GM19023 (cell line): Measurements from ENCODE around the gene CCDC83.
A peak's percentile ranks its signal among the peaks of the same experiment; 100 is the strongest.
"Not testable (repeated sequence)": the region's sequence is repeated elsewhere in the genome, so short reads cannot be mapped to it uniquely, and the experiment has no call there.

ENCODE experiments used
- ATAC-seq: cut with Tn5 transposase; IDR thresholded peaks from one replicate; pipeline ENCODE4 v1.9.1; 2021; ENCODE audit warnings: mild to moderate bottlenecking, moderate library complexity; ENCODE audit not compliant: unreplicated experiment

CCDC83 gene

GRCh38 chr11:85835263-85835662 is 19.9 kb upstream of the CCDC83 start:
- ATAC-seq: no peak

- ATAC-seq: no peak
These were observed 19.5 kb upstream of the CCDC83 start for GRCh38 chr11:85835729-85836128.

GRCh38 chr11:85840932-85841331 is 14.3 kb upstream of the CCDC83 start:
- ATAC-seq: not testable (repeated sequence)

GRCh38 chr11:85843929-85844328 is 11.3 kb upstream of the CCDC83 start:
- ATAC-seq: no peak

- ATAC-seq: no peak
These were observed 10.6 kb upstream of the CCDC83 start for GRCh38 chr11:85844439-85845123.

GRCh38 chr11:85845124-85845631 is 10.0 kb upstream of the CCDC83 start:
- ATAC-seq: no peak

GRCh38 chr11:85847436-85847835 is 7.7 kb upstream of the CCDC83 start:
- no peak for ATAC-seq

GRCh38 chr11:85848006-85848405 is 7.2 kb upstream of the CCDC83 start:
- ATAC-seq: no peak

GRCh38 chr11:85848556-85848955 is 6.6 kb upstream of the CCDC83 start:
- no peak for ATAC-seq

- not testable (repeated sequence) for ATAC-seq
These were observed 2.4 kb upstream of the CCDC83 start for GRCh38 chr11:85852754-85853153.

GRCh38 chr11:85853541-85853940 is 1.6 kb upstream of the CCDC83 start:
- not testable (repeated sequence) for ATAC-seq

GRCh38 chr11:85854212-85854556 is 999 bp upstream of the CCDC83 start:
- ATAC-seq: no peak

GRCh38 chr11:85854557-85855340 is 434 bp upstream of the CCDC83 start:
- peak; percentile 99 for ATAC-seq

- no peak for ATAC-seq
These were observed 1.9 kb downstream of the CCDC83 start for GRCh38 chr11:85857098-85857497.

- ATAC-seq: not testable (repeated sequence)
These were observed 4.4 kb downstream of the CCDC83 start for GRCh38 chr11:85859541-85859940.

GRCh38 chr11:85863855-85864254 is 8.7 kb downstream of the CCDC83 start:
- no peak for ATAC-seq

GRCh38 chr11:85866137-85866827 is 11.1 kb downstream of the CCDC83 start:
- no peak for ATAC-seq

- no peak for ATAC-seq
These were observed 12.6 kb downstream of the CCDC83 start for GRCh38 chr11:85867751-85868150.

- ATAC-seq: no peak
These were observed 14.6 kb downstream of the CCDC83 start for GRCh38 chr11:85869781-85870180.

- ATAC-seq: no peak
These were observed 19.1 kb downstream of the CCDC83 start for GRCh38 chr11:85874265-85874664.

- no peak for ATAC-seq
These were observed 20.3 kb downstream of the CCDC83 start for GRCh38 chr11:85875505-85875904.

GRCh38 chr11:85884581-85885021 is 29.4 kb downstream of the CCDC83 start:
- ATAC-seq: no peak
